Caco-2 (cell line): Measurements from ENCODE around the gene IGSF6. TPM values are rescaled to one million over a fixed set of nuclear protein-coding genes. Genes with fewer than 3 reads are reported as not detected.
"Not testable (repeated sequence)": the region's sequence is repeated elsewhere in the genome, so short reads cannot be mapped to it uniquely, and the experiment has no call there.

Experiments used
- BruUV-seq: library from RNA; stranded (reverse); fragments of 400-500 nt; replicated peaks from 2 replicates; lab custom pipeline; 2021; lab: Mats Ljungman, UMichigan
- CTCF ChIA-PET: fragments of 300-600 bp; sonication (Branson Sonifier 250); formaldehyde crosslinking; loops from one replicate; lab custom pipeline; 2022; ENCODE audit warnings: antibody characterized with exemption; lab: Charles Lee
- POLR2A ChIA-PET: fragments of 300-600 bp; sonication (Branson Sonifier 250); formaldehyde crosslinking; loops from one replicate; lab custom pipeline; 2022; ENCODE audit warnings: antibody characterized with exemption; lab: Charles Lee
- DNase-seq, 2 experiments: peaks; one replicate each; pipeline versions ENCODE4 v3.0.0 to v3.0.0-alpha.2; 2020 to 2022
- H3K27me3 ChIP-seq: replicated peaks from 2 replicates; pipeline ENCODE4 v1.6.0; 2011; ENCODE audit warnings: low read length; ENCODE audit not compliant: control insufficient read depth, insufficient read depth
- H3K36me3 ChIP-seq: 2 replicates; pipeline ENCODE4 v1.5.1; 2011; ENCODE audit warnings: low read length; ENCODE audit not compliant: control insufficient read depth, insufficient read depth
- H3K4me1 ChIP-seq: fragments of 250-450 bp; sonication (Bioruptor Pico); 2 replicates; pipeline ENCODE4 v1.5.1; 2020; ENCODE audit warnings: mild to moderate bottlenecking
- H3K4me3 ChIP-seq: 2 replicates; pipeline ENCODE4 v1.5.1; 2011; ENCODE audit warnings: low read depth, mild to moderate bottlenecking, control low read depth, low read length
- H3K9me3 ChIP-seq: fragments of 250-450 bp; sonication (Bioruptor Pico); 2 replicates; pipeline ENCODE4 v1.5.1; 2020; ENCODE audit warnings: mild to moderate bottlenecking, moderate library complexity
- H3K27ac Mint-ChIP-seq: one replicate; pipeline ENCODE4 v1.8.0; 2022; ENCODE audit warnings: mixed read lengths; ENCODE audit not compliant: unreplicated experiment
- H3K27me3 Mint-ChIP-seq: one replicate; pipeline ENCODE4 v1.8.0; 2022; ENCODE audit warnings: mixed read lengths; ENCODE audit not compliant: insufficient read depth, unreplicated experiment
- H3K36me3 Mint-ChIP-seq: one replicate; pipeline ENCODE4 v1.8.0; 2022; ENCODE audit warnings: mild to moderate bottlenecking, mixed read lengths; ENCODE audit not compliant: insufficient read depth, unreplicated experiment
- H3K4me1 Mint-ChIP-seq: one replicate; pipeline ENCODE4 v1.8.0; 2022; ENCODE audit warnings: low read depth, mixed read lengths; ENCODE audit not compliant: unreplicated experiment
- H3K4me3 Mint-ChIP-seq: one replicate; pipeline ENCODE4 v1.8.0; 2022; ENCODE audit warnings: mild to moderate bottlenecking, moderate library complexity, mixed read lengths; ENCODE audit not compliant: unreplicated experiment
- H3K9me3 Mint-ChIP-seq: one replicate; pipeline ENCODE4 v1.8.0; 2022; ENCODE audit warnings: mixed read lengths; ENCODE audit not compliant: unreplicated experiment
- intact Hi-C: fragments of 100-400 bp; cut with micrococcal nuclease; formaldehyde crosslinking; loops from one replicate; pipeline ENCODE4 v1.10.0; 2022; ENCODE audit not compliant: unreplicated experiment
- total RNA-seq: library from RNA; stranded (reverse); gene quantifications from 2 replicates; pipeline ENCODE4 v1.2.3, GENCODE V29; 2022
- TF ChIP-seq, protein P1 (sequence below), 2 experiments: fragments of 200-600 bp in 1 of 2; IDR thresholded peaks; 1 replicate in 1 of 2; 2 replicates in 1 of 2; pipeline versions ENCODE4 v1.5.1 to v1.8.0; 2011 to 2022; ENCODE audit warnings: antibody characterized with exemption in 1 of 2, control low read depth in 1 of 2, inconsistent platforms in 1 of 2, low read depth in 1 of 2, low read length in 1 of 2, mild to moderate bottlenecking in 1 of 2, moderate library complexity in 1 of 2; ENCODE audit not compliant: insufficient read depth in 1 of 2, severe bottlenecking in 1 of 2, unreplicated experiment in 1 of 2

Gene IGSF6
- total RNA-seq, 1 experiment from 2014 or later: not detected

DNA sequence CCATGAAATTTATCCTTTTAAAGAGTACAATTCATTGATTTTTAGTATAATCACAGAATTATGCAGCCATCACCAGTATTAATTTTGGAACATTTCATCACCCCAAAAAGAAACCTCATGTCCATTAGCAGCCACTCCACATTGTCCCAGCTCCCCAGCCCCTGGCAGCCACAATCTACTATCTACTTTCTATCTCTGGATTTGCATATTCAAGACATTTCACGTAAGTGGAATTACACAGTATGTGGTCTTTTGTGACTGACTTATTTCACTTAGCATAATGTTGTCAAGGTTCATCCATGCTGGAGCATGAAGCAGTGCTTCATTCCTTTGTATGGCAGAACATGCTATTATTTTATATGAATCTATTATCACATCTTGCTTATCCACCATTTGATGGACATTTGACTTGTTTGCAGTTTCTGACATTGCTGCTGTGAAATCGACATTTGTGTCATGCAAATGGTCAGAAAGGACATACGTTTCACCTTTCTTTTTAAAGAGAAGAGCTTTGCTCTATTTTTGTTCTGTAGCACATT, 42.3 kb downstream of the IGSF6 start:
- H3K36me3 ChIP-seq: no peaks in the 10 kb centered on the region
- no peak overlapping the region for H3K4me3 ChIP-seq
- Mint-ChIP-seq H3K4me1 (peaks cover 5% of the 10 kb centered on the region), H3K27me3 (no peaks in the 10 kb centered on the region), H3K4me3 (no peak overlapping the region), H3K36me3 (no peaks in the 10 kb centered on the region), H3K27ac (no peak overlapping the region), H3K9me3 (no peaks in the 10 kb centered on the region)
- no peaks in the 10 kb centered on the region; the same call in 1 of the 2 replicates for H3K4me1 ChIP-seq
- no TSS peak for BruUV-seq
- POLR2A ChIA-PET: no interaction called here
- TF ChIP-seq, protein P1, sequence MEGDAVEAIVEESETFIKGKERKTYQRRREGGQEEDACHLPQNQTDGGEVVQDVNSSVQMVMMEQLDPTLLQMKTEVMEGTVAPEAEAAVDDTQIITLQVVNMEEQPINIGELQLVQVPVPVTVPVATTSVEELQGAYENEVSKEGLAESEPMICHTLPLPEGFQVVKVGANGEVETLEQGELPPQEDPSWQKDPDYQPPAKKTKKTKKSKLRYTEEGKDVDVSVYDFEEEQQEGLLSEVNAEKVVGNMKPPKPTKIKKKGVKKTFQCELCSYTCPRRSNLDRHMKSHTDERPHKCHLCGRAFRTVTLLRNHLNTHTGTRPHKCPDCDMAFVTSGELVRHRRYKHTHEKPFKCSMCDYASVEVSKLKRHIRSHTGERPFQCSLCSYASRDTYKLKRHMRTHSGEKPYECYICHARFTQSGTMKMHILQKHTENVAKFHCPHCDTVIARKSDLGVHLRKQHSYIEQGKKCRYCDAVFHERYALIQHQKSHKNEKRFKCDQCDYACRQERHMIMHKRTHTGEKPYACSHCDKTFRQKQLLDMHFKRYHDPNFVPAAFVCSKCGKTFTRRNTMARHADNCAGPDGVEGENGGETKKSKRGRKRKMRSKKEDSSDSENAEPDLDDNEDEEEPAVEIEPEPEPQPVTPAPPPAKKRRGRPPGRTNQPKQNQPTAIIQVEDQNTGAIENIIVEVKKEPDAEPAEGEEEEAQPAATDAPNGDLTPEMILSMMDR (IDR thresholded peaks at IDR 0.05; ENCODE audit: insufficient read depth in 1 of 2, low read depth in 1 of 2, low read length in 1 of 2, severe bottlenecking in 1 of 2, unreplicated experiment in 1 of 2): no peak
- no peaks in the 10 kb centered on the region for H3K9me3 ChIP-seq
- intact Hi-C loops: no loop called here
- no peaks in the 10 kb centered on the region for H3K27me3 ChIP-seq
- CTCF ChIA-PET: no interaction called here
- no peak for DNase-seq

DNA sequence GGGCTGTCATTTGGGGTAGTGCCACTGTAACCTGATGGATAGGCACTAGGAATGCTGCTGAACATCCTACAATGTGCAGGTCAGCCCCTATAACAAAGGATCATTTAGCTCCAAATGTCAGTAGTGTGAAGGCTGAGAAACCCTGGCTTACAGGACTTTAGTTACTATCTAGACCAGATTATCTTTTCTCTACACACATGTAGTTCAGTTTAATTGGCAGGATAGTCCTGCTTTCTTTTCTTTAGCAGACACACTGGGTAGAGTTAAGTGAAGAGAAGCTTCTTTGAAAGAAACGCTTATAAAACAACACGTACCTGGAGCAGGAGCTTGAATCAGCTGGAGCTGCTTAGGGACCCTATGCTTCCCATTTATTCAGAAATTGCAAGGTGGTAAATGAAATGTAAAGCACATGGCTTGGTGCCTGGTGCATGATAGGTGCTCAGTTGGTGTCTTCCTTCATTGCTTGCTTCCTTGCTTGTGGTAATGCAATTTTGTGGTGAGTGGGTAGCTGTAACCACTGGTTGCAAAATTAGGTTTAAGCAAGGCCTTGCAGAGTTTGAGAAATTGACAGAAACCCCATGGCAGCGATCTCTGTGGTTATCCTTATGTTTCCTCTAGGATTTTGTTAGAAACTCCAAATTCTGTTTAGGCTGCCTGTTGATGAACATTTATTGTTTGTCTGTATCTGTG, 43.6 kb downstream of the IGSF6 start:
- H3K4me1 ChIP-seq: no peaks in the 10 kb centered on the region; the same call in 1 of the 2 replicates
- no peaks in the 10 kb centered on the region for H3K27me3 ChIP-seq
- H3K4me3 ChIP-seq: no peak overlapping the region
- no TSS peak for BruUV-seq
- DNase-seq: no peak
- H3K36me3 ChIP-seq: no peaks in the 10 kb centered on the region
- H3K9me3 ChIP-seq: no peaks in the 10 kb centered on the region
- H3K27me3 Mint-ChIP-seq: no peaks in the 10 kb centered on the region
- H3K4me3 Mint-ChIP-seq: no peak overlapping the region
- CTCF ChIA-PET: no interaction called here
- intact Hi-C loops: no loop called here
- POLR2A ChIA-PET: no interaction called here
- H3K9me3 Mint-ChIP-seq: no peaks in the 10 kb centered on the region
- no peaks in the 10 kb centered on the region for H3K36me3 Mint-ChIP-seq
- no peak overlapping the region for H3K27ac Mint-ChIP-seq
- TF ChIP-seq, protein P1 (IDR thresholded peaks at IDR 0.05; ENCODE audit: insufficient read depth in 1 of 2, low read depth in 1 of 2, low read length in 1 of 2, severe bottlenecking in 1 of 2, unreplicated experiment in 1 of 2): no peak
- H3K4me1 Mint-ChIP-seq: peaks cover 5% of the 10 kb centered on the region

DNA sequence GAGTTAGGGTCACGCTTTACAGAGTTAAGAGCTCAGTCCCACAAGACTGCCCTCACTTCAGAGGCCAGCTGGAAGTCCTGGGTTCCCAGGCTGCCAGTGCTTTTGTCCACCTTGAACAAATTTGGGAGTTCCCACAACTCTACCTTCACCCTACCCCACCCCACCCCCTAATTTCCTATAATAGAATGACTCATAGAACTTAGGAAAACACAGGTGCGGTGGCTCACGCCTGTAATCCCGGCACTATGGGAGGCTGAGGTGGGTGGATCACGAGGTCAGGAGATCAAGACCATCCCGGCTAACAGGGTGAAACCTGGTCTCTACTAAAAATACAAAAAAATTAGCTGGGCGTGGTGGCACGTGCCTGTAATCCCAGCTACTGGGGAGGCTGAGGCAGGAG, 46.6 kb downstream of the IGSF6 start:
- DNase-seq, CTCF ChIA-PET, BruUV-seq, H3K36me3 ChIP-seq, intact Hi-C loops, H3K4me1 Mint-ChIP-seq, H3K27me3 ChIP-seq, H3K27ac Mint-ChIP-seq, H3K9me3 ChIP-seq, H3K9me3 Mint-ChIP-seq, H3K4me3 ChIP-seq, POLR2A ChIA-PET, H3K4me3 Mint-ChIP-seq, H3K4me1 ChIP-seq, H3K27me3 Mint-ChIP-seq, H3K36me3 Mint-ChIP-seq: not testable (repeated sequence)
